Activated T-cell treated with anti-CD3 and anti-CD28 coated beads, Interleukin-2, amount 50 U/mL, for 24 hours (primary cell): ENCODE results near the gene TICRR.

Experiments
- DNase-seq: peaks from one replicate; pipeline ENCODE4 v3.0.0-alpha.2; 2020
- H3K27ac Mint-ChIP-seq: 2 replicates; pipeline ENCODE4 v1.8.0; 2020; ENCODE audit warnings: mild to moderate bottlenecking, mixed read lengths
- H3K27me3 Mint-ChIP-seq: 2 replicates; pipeline ENCODE4 v1.8.0; 2020; ENCODE audit warnings: mixed read lengths
- H3K36me3 Mint-ChIP-seq: 2 replicates; pipeline ENCODE4 v1.8.0; 2020; ENCODE audit warnings: low read depth, mixed read lengths
- H3K4me1 Mint-ChIP-seq: 2 replicates; pipeline ENCODE4 v1.8.0; 2020; ENCODE audit warnings: low read depth, mixed read lengths
- H3K4me3 Mint-ChIP-seq: 2 replicates; pipeline ENCODE4 v1.8.0; 2020; ENCODE audit warnings: mild to moderate bottlenecking, moderate library complexity, mixed read lengths
- H3K9me3 Mint-ChIP-seq: 2 replicates; pipeline ENCODE4 v1.8.0; 2020; ENCODE audit warnings: mixed read lengths

The TICRR gene

DNA sequence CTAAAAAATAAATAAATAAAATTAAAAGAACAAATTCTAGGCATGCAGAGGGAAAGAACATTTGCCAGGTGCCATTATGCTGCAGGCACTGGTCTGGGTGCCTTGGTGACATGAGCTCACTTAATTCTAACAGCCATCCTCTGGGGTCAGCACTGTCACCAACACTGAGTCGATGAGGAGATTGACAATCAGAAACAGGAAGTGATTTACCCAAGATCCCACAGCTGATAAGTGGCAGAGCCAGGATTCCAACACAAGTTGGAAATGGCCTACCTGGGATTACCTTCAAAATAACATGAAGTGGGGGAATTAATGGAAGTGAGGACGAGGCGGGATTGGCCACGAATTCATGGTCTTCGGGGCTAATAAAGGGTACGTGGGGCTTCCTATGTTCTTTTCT, 100.3 kb downstream of the TICRR start:
- Mint-ChIP-seq H3K36me3 (no peaks in the 10 kb centered on the region), H3K27me3 (no peaks in the 10 kb centered on the region), H3K4me1 (no peaks in the 10 kb centered on the region), H3K27ac (no peak overlapping the region), H3K9me3 (no peaks in the 10 kb centered on the region), H3K4me3 (no peak overlapping the region)
- no peak for DNase-seq

DNA sequence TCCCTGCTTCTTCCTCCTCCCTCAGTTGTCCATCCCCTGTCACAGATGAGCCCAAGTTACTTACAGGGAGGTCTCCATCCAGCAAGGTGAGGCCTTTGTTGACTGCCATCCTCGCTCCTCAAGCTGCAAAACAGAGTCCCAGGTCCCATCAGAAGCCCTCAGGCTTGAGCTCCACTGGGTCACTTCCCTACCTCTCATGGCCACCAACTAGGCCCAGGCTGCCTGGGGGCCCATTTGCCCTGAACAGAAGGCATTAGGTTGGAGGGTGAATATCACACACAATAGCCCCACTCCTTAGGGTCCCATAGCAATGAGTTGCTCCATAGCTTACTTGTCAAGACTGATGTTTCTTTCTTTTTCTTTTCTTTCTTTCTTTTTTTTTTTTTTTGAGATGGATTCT, 102.1 kb downstream of the TICRR start:
- H3K27me3 Mint-ChIP-seq: no peaks in the 10 kb centered on the region
- H3K4me1 Mint-ChIP-seq: no peaks in the 10 kb centered on the region
- DNase-seq: no peak
- H3K9me3 Mint-ChIP-seq: no peaks in the 10 kb centered on the region
- no peak overlapping the region for H3K27ac Mint-ChIP-seq
- H3K4me3 Mint-ChIP-seq: no peak overlapping the region
- H3K36me3 Mint-ChIP-seq: no peaks in the 10 kb centered on the region
